GM19193 (cell line): Measurements from ENCODE around the gene MAD1L1.

Experiments
- POLR2A ChIP-seq: IDR thresholded peaks from 4 replicates; pipeline ENCODE4 v1.6.1; 2011; ENCODE audit not compliant: insufficient read depth, insufficient read length; ENCODE audit errors: extremely low read depth

Gene MAD1L1

GRCh38 chr7:2251381-2251780, 18.6 kb upstream of the MAD1L1 start:
- TF ChIP-seq POLR2A, result no peak

GRCh38 chr7:2249744-2250323, 17.1 kb upstream of the MAD1L1 start:
- peak; percentile 14 for TF ChIP-seq POLR2A

GRCh38 chr7:2248984-2249694, 16.4 kb upstream of the MAD1L1 start:
- peak; percentile 14 for TF ChIP-seq POLR2A

GRCh38 chr7:2247141-2247995, 14.6 kb upstream of the MAD1L1 start:
- TF ChIP-seq POLR2A, result no peak

- no peak for TF ChIP-seq POLR2A
Measured at GRCh38 chr7:2245883-2246675, 13.3 kb upstream of the MAD1L1 start.

GRCh38 chr7:2244404-2244995, 11.8 kb upstream of the MAD1L1 start:
- TF ChIP-seq POLR2A, result no peak

- no peak for TF ChIP-seq POLR2A
Measured at GRCh38 chr7:2243458-2243857, 10.7 kb upstream of the MAD1L1 start.

GRCh38 chr7:2242541-2243429, 10.0 kb upstream of the MAD1L1 start:
- no peak for TF ChIP-seq POLR2A

GRCh38 chr7:2241580-2242540, 9.1 kb upstream of the MAD1L1 start, which contains the start of the genes MRM2 and NUDT1:
TSS of gene MRM2 (minus strand) at chr7:2242205. CDS start at chr7:2242169, 36 bp downstream.
TSS of gene NUDT1 (plus strand) at chr7:2242226. CDS start at chr7:2244575, 2,349 bp downstream.
- TF ChIP-seq POLR2A, result peak; percentile 95

GRCh38 chr7:2239242-2239641, 6.5 kb upstream of the MAD1L1 start:
- TF ChIP-seq POLR2A, result no peak

- peak; percentile 47 for TF ChIP-seq POLR2A
Measured at GRCh38 chr7:2237109-2237602, 4.4 kb upstream of the MAD1L1 start.

GRCh38 chr7:2233926-2234325, 1.2 kb upstream of the MAD1L1 start:
- TF ChIP-seq POLR2A, result no peak
